GM12878 (cell line): Measurements from ENCODE around the gene CACNA1D. TPM values are rescaled to one million over a fixed set of nuclear protein-coding genes. Genes with fewer than 3 reads are reported as not detected.

ENCODE experiments used
- ATAC-seq: fragments of 200-7000 bp; cut with Tn5 transposase; 3 replicates; pipeline ENCODE4 v1.9.1; 2020; ENCODE audit warnings: mild to moderate bottlenecking, moderate library complexity
- BruUV-seq: library from RNA; stranded (reverse); fragments of 400-500 nt; replicated peaks from 2 replicates; lab custom pipeline; 2021; lab: Mats Ljungman, UMichigan
- CTCF ChIA-PET: fragments of 300-600 bp; sonication (Branson Sonifier 250); formaldehyde crosslinking; extraction: SDS; loops from one replicate; lab custom pipeline; 2021; ENCODE audit warnings: inconsistent platforms; lab: Yijun Ruan, JAX
- POLR2A ChIA-PET: fragments of 350-600 bp; formaldehyde crosslinking; extraction: SDS; loops from one replicate; lab custom pipeline; 2021; ENCODE audit warnings: inconsistent platforms; lab: Charles Lee
- RAD21 ChIA-PET: fragments of 300-600 bp; sonication (Branson Sonifier 250); formaldehyde crosslinking; loops from one replicate; lab custom pipeline; 2023; ENCODE audit warnings: antibody characterized with exemption; ENCODE audit not compliant: unreplicated experiment; lab: Charles Lee
- SMC1A ChIA-PET: fragments of 300-600 bp; sonication (Branson Sonifier 250); formaldehyde crosslinking; loops from one replicate; lab custom pipeline; 2023; ENCODE audit not compliant: unreplicated experiment, uncharacterized antibody; lab: Charles Lee
- DNase-seq: peaks from one replicate; pipeline ENCODE4 v3.0.0-alpha.2; 2011; ENCODE audit warnings: low read depth, low spot score
- FAIRE-seq: peaks from 3 replicates; lab custom pipeline; 2011; peaks lifted over from hg19 to GRCh38; lab: Jason Lieb, UNC
- H2AFZ ChIP-seq: 2 replicates; pipeline ENCODE4 v1.6.0; 2011; ENCODE audit warnings: low read depth, low read length, control low read depth; ENCODE audit not compliant: control insufficient read depth
- H3K27ac ChIP-seq: 2 replicates; pipeline ENCODE4 v1.5.1; 2011; ENCODE audit warnings: control low read depth; ENCODE audit not compliant: control insufficient read depth, insufficient read depth
- H3K27me3 ChIP-seq, 2 experiments: replicated peaks in 1 of 2; 2 replicates each; pipeline versions ENCODE4 v1.6.0 to v1.6.1; 2011; ENCODE audit warnings: low read length in 1 of 2; ENCODE audit not compliant: control insufficient read depth in 2 of 2, insufficient read depth in 2 of 2
- H3K36me3 ChIP-seq, 2 experiments: 2 replicates each; pipeline ENCODE4 v1.5.1; 2011; ENCODE audit warnings: low read length in 1 of 2; ENCODE audit not compliant: control insufficient read depth in 2 of 2, insufficient read depth in 2 of 2
- H3K4me1 ChIP-seq: 2 replicates; pipeline ENCODE4 v1.6.1; 2011; ENCODE audit warnings: mild to moderate bottlenecking, low read length, moderate library complexity, mixed read lengths; ENCODE audit not compliant: control insufficient read depth, insufficient read depth
- H3K4me2 ChIP-seq: 2 replicates; pipeline ENCODE4 v1.6.0; 2011; ENCODE audit warnings: control low read depth; ENCODE audit not compliant: control insufficient read depth, insufficient read depth
- H3K4me3 ChIP-seq: fragments of 200-600 bp; sonication (generic); 2 replicates; pipeline ENCODE4 v1.5.1; 2016
- H3K79me2 ChIP-seq: 2 replicates; pipeline ENCODE4 v1.6.0; 2011; ENCODE audit warnings: low read length; ENCODE audit not compliant: control insufficient read depth, insufficient read depth
- H3K9ac ChIP-seq: 2 replicates; pipeline ENCODE4 v1.8.0; 2011; ENCODE audit warnings: low read length, control low read depth, mixed read lengths; ENCODE audit not compliant: control insufficient read depth, insufficient read depth
- H3K9me3 ChIP-seq: replicated peaks from 3 replicates; pipeline ENCODE4 v1.5.1; 2011; ENCODE audit warnings: mild to moderate bottlenecking, low read length; ENCODE audit not compliant: control insufficient read depth, insufficient read depth
- H4K20me1 ChIP-seq: 2 replicates; pipeline ENCODE4 v1.6.0; 2011; ENCODE audit not compliant: control insufficient read depth, insufficient read depth
- BCL11A ChIP-seq: IDR thresholded peaks from 2 replicates; pipeline ENCODE4 v1.6.1; 2011; ENCODE audit warnings: low read depth, low read length
- CEBPB ChIP-seq, 2 experiments: fragments of 150-350 bp in 1 of 2; IDR thresholded peaks; 2 replicates each; pipeline ENCODE4 v1.6.1; 2012 to 2014; ENCODE audit warnings: low read depth in 2 of 2, low read length in 2 of 2, borderline replicate concordance in 1 of 2, inconsistent platforms in 1 of 2
- DPF2 ChIP-seq: fragments of 450-650 bp; IDR thresholded peaks from 2 replicates; pipeline ENCODE4 v1.6.1; 2017; ENCODE audit warnings: mild to moderate bottlenecking
- EED ChIP-seq: sonication (generic); IDR thresholded peaks from 2 replicates; pipeline ENCODE4 v1.6.1; 2016; ENCODE audit warnings: antibody characterized with exemption, low read depth
- FOS ChIP-seq: IDR thresholded peaks from 3 replicates; pipeline ENCODE4 v1.6.1; 2011; ENCODE audit warnings: borderline replicate concordance; ENCODE audit not compliant: insufficient read length; ENCODE audit errors: extremely low read depth
- KAT2A ChIP-seq: conservative IDR thresholded peaks from 2 replicates; pipeline ENCODE4 v1.6.1; 2011; ENCODE audit warnings: low read depth, low read length; ENCODE audit not compliant: control insufficient read depth
- LARP7 ChIP-seq: fragments of 450-650 bp; IDR thresholded peaks from 2 replicates; pipeline ENCODE4 v1.6.1; 2017; ENCODE audit warnings: mild to moderate bottlenecking
- MYB ChIP-seq: fragments of 150-350 bp; IDR thresholded peaks from 2 replicates; pipeline ENCODE4 v1.6.1; 2014; ENCODE audit warnings: mild to moderate bottlenecking, low read depth, low read length, borderline replicate concordance
- NFXL1 ChIP-seq: fragments of 450-650 bp; IDR thresholded peaks from 2 replicates; pipeline ENCODE4 v1.6.1; 2017; ENCODE audit warnings: antibody characterized with exemption, mild to moderate bottlenecking, borderline replicate concordance
- NKRF ChIP-seq: fragments of 450-650 bp; conservative IDR thresholded peaks from 2 replicates; pipeline ENCODE4 v1.6.1; 2017; ENCODE audit warnings: mild to moderate bottlenecking, moderate library complexity
- RUNX3 ChIP-seq: IDR thresholded peaks from 2 replicates; pipeline ENCODE4 v1.6.1; 2012; ENCODE audit warnings: low read length, inconsistent platforms
- SMAD5 ChIP-seq: IDR thresholded peaks from 2 replicates; pipeline ENCODE4 v1.6.1; 2016; ENCODE audit warnings: antibody characterized with exemption, low read depth
- STAT3 ChIP-seq: IDR thresholded peaks from 2 replicates; pipeline ENCODE4 v1.6.1; 2011; ENCODE audit warnings: low read depth, low read length, improper control_type of control experiment
- TARDBP ChIP-seq: IDR thresholded peaks from 2 replicates; pipeline ENCODE4 v1.6.1; 2016; ENCODE audit warnings: borderline replicate concordance
- TBL1XR1 ChIP-seq: IDR thresholded peaks from 2 replicates; pipeline ENCODE4 v1.6.1; 2012; ENCODE audit warnings: low read depth, low read length, improper control_type of control experiment
- TCF7 ChIP-seq: IDR thresholded peaks from 2 replicates; pipeline ENCODE4 v1.6.1; 2014; ENCODE audit warnings: antibody characterized with exemption, borderline replicate concordance
- ZNF622 ChIP-seq: fragments of 450-650 bp; IDR thresholded peaks from 2 replicates; pipeline ENCODE4 v1.6.1; 2017; ENCODE audit warnings: mild to moderate bottlenecking, inconsistent platforms
- ZZZ3 ChIP-seq: IDR thresholded peaks from 2 replicates; pipeline ENCODE4 v1.6.1; 2011; ENCODE audit warnings: low read depth; ENCODE audit not compliant: control insufficient read depth, insufficient read length
- WGBS: methylation state at CpG from one replicate; pipeline ENCODE4 v1.1.6; 2016; ENCODE audit warnings: low lambda C conversion rate; ENCODE audit not compliant: insufficient replicate concordance, insufficient coverage; ENCODE audit errors: missing lambda C conversion rate; 5-methylcytosine and 5-hydroxymethylcytosine counted together
- in situ Hi-C: fragments of 300-500 bp; cut with MboI; formaldehyde crosslinking; loops from 9 replicates; pipeline ENCODE4 v1.14.3; 2018; ENCODE audit warnings: mixed read lengths
- intact Hi-C: fragments of 100-400 bp; cut with micrococcal nuclease; formaldehyde crosslinking; loops from one replicate; pipeline ENCODE4 v1.14.2; 2022; ENCODE audit not compliant: unreplicated experiment
- polyA plus RNA-seq, 11 experiments: library from polyadenylated mRNA; depleted of rRNA in 4 of 11; unstranded in 6 of 11; stranded (reverse) in 5 of 11; fragments of >200 nt; fragmentation: Nextera tagmentation in 4 of 11; fragmentation: Illumina TruSeq in 1 of 11; extraction: Ambion mirVana in 4 of 11; extraction: Trizol in 1 of 11; gene quantifications; 1 replicate in 1 of 11; 2 replicates in 10 of 11; pipeline versions ENCODE4 v1.2.1 to v1.2.3, GENCODE V29; 2011 to 2016; ENCODE audit warnings: inconsistent platforms in 2 of 11, missing spikeins in 2 of 11, low read depth in 1 of 11
- total RNA-seq, 4 experiments: library from RNA; depleted of rRNA in 3 of 4; stranded (reverse); fragments of >200 nt in 3 of 4; fragmentation: Illumina TruSeq in 1 of 4; extraction: Trizol in 1 of 4; gene quantifications; 2 replicates each; pipeline versions ENCODE4 v1.2.1 to v1.2.3, GENCODE V29; 2013 to 2021
- TF ChIP-seq, protein P1 (sequence below): fragments of 450-650 bp; IDR thresholded peaks from 2 replicates; pipeline ENCODE4 v1.6.1; 2018; ENCODE audit warnings: borderline replicate concordance, mild to moderate bottlenecking; ENCODE audit not compliant: partially characterized antibody

Gene CACNA1D
- total and polyA plus RNA-seq, 10 of the 15 experiments (the other 5 are each of a cell fraction or from before 2014, with no cell fraction given) = 0.21 to 24.4 (median 1.6) TPM

- Histone ChIP-seq H2AFZ (no peak overlapping the region), H3K27ac (no peak overlapping the region), H3K4me2 (no peak overlapping the region), H3K27me3 (no peaks in the 10 kb centered on the region), H3K36me3 (no peaks in the 10 kb centered on the region), H3K9me3 (no peaks in the 10 kb centered on the region), H3K4me3 (no peak overlapping the region), H3K9ac (no peak overlapping the region), H3K79me2 (no peaks in the 10 kb centered on the region), H3K4me1 (no peaks in the 10 kb centered on the region), H4K20me1 (no peaks in the 10 kb centered on the region)
- ChIA-PET RAD21 (no interaction called here), POLR2A (interaction anchor here (0.5 to 1.2 kb wide), 2 partner anchors 9 to 68 kb away, joined by 3 to 7 read pairs; no protein-coding TSS in a partner anchor), SMC1A (interaction anchor here (1.0 kb wide), 1 partner anchor 9 kb away, joined by 3 read pairs; no protein-coding TSS in a partner anchor), CTCF (interaction anchor here (1.4 kb wide), 1 partner anchor 9 kb away, joined by 4 read pairs; no protein-coding TSS in a partner anchor)
- WGBS = 54% methylated on average over 7 of the region's 7 CpGs
- intact Hi-C loops = no loop called here
- TF ChIP-seq EED (no peak), NFXL1 (no peak), TBL1XR1 (no peak), LARP7 (no peak), TCF7 (no peak), CEBPB (IDR thresholded peaks at IDR 0.05; ENCODE audit: borderline replicate concordance in 1 of 2, low read depth in 2 of 2, low read length in 2 of 2) (no peak), ZNF622 (no peak), STAT3 (no peak), BCL11A (no peak), TARDBP (no peak), DPF2 (no peak), KAT2A (no peak), SMAD5 (no peak), MYB (no peak), RUNX3 (no peak), ZZZ3 (no peak), FOS (no peak), NKRF (no peak)
- TF ChIP-seq, protein P1, sequence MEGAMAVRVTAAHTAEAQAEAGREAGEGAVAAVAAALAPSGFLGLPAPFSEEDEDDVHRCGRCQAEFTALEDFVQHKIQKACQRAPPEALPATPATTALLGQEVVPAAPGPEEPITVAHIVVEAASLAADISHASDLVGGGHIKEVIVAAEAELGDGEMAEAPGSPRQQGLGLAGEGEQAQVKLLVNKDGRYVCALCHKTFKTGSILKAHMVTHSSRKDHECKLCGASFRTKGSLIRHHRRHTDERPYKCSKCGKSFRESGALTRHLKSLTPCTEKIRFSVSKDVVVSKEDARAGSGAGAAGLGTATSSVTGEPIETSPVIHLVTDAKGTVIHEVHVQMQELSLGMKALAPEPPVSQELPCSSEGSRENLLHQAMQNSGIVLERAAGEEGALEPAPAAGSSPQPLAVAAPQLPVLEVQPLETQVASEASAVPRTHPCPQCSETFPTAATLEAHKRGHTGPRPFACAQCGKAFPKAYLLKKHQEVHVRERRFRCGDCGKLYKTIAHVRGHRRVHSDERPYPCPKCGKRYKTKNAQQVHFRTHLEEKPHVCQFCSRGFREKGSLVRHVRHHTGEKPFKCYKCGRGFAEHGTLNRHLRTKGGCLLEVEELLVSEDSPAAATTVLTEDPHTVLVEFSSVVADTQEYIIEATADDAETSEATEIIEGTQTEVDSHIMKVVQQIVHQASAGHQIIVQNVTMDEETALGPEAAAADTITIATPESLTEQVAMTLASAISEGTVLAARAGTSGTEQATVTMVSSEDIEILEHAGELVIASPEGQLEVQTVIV = no peak
- BruUV-seq = no TSS peak
- FAIRE-seq (no peak), ATAC-seq (no peak), DNase-seq (no peak)
- in situ Hi-C loops = no loop called here
Measured at GRCh38 chr3:53545996-53546359, 51.6 kb downstream of the CACNA1D start.
